ENCODE data around the gene MYO1D.

The MYO1D gene

GRCh38 chr17:32773856-32774694, 102.8 kb downstream of the MYO1D start:
- Histone ChIP-seq H3K4me3 (ENCODE audit: low read depth, low read length) (no peak overlapping the region), H3K27ac (no peak overlapping the region), H3K36me3 (replicated peaks) (no peaks in the 10 kb centered on the region), H3K27me3 (replicated peaks) (no peaks in the 10 kb centered on the region)
- in situ Hi-C loops (cut with HindIII; ENCODE audit: low pct_ligation_motif_present, low sequenced_read_pairs), result no loop called here
- TF ChIP-seq, protein P1, sequence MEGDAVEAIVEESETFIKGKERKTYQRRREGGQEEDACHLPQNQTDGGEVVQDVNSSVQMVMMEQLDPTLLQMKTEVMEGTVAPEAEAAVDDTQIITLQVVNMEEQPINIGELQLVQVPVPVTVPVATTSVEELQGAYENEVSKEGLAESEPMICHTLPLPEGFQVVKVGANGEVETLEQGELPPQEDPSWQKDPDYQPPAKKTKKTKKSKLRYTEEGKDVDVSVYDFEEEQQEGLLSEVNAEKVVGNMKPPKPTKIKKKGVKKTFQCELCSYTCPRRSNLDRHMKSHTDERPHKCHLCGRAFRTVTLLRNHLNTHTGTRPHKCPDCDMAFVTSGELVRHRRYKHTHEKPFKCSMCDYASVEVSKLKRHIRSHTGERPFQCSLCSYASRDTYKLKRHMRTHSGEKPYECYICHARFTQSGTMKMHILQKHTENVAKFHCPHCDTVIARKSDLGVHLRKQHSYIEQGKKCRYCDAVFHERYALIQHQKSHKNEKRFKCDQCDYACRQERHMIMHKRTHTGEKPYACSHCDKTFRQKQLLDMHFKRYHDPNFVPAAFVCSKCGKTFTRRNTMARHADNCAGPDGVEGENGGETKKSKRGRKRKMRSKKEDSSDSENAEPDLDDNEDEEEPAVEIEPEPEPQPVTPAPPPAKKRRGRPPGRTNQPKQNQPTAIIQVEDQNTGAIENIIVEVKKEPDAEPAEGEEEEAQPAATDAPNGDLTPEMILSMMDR (IDR thresholded peaks at IDR 0.05; ENCODE audit: low read depth, low read length, missing control alignments), result no peak
- no peak for DNase-seq

GRCh38 chr17:32772453-32773025, 104.4 kb downstream of the MYO1D start:
- no peak for DNase-seq

GRCh38 chr17:32771396-32771795, 105.5 kb downstream of the MYO1D start:
- DNase-seq, result peak; percentile 38
- Histone ChIP-seq H3K27ac (peak overlapping the region; percentile 34), H3K36me3 (replicated peaks) (no peaks in the 10 kb centered on the region), H3K4me3 (ENCODE audit: low read depth, low read length) (no peak overlapping the region), H3K27me3 (replicated peaks) (no peaks in the 10 kb centered on the region)
- TF ChIP-seq, protein P1 (IDR thresholded peaks at IDR 0.05; ENCODE audit: low read depth, low read length, missing control alignments), result no peak
- in situ Hi-C loops (cut with HindIII; ENCODE audit: low pct_ligation_motif_present, low sequenced_read_pairs), result no loop called here

More at GRCh38 chr17:32772453-32773025, 104.4 kb downstream of the MYO1D start:
- H3K27ac ChIP-seq, result no peak overlapping the region
- no peak overlapping the region for H3K4me3 ChIP-seq (ENCODE audit: low read depth, low read length)
- TF ChIP-seq, protein P1 (IDR thresholded peaks at IDR 0.05; ENCODE audit: low read depth, low read length, missing control alignments), result no peak
- H3K27me3 ChIP-seq (replicated peaks), result no peaks in the 10 kb centered on the region
- H3K36me3 ChIP-seq (replicated peaks), result no peaks in the 10 kb centered on the region
- in situ Hi-C loops (cut with HindIII; ENCODE audit: low pct_ligation_motif_present, low sequenced_read_pairs), result no loop called here

DNA sequence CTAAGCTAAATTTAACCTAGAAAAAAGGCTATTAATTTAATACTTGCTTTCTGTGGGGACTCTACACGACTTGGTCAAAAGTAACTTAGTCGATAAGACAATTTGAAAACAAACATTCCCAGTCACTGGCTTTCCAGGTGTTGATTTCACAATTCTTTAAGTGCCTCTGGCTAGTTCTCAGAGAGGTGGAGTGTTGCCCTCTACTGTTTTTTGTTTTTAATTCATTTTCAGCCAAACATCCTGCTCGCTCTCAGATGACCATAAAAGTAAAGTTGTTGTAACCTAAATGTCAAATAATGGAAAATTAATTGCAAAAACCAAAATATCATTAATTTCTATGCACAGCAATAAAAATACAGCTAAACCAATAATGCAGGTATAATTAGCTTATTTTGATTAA, 107.1 kb downstream of the MYO1D start:
- no peak overlapping the region for H3K4me3 ChIP-seq (ENCODE audit: low read depth, low read length)
- H3K27me3 ChIP-seq (replicated peaks), result no peaks in the 10 kb centered on the region
- H3K36me3 ChIP-seq (replicated peaks), result no peaks in the 10 kb centered on the region
- TF ChIP-seq, protein P1 (IDR thresholded peaks at IDR 0.05; ENCODE audit: low read depth, low read length, missing control alignments), result peak; percentile 11
- no peak for DNase-seq
- H3K27ac ChIP-seq, result no peak overlapping the region
- in situ Hi-C loops (cut with HindIII; ENCODE audit: low pct_ligation_motif_present, low sequenced_read_pairs), result no loop called here

GRCh38 chr17:32763855-32764439, 113.0 kb downstream of the MYO1D start:
- no peaks in the 10 kb centered on the region for H3K36me3 ChIP-seq (replicated peaks)
- H3K4me3 ChIP-seq (ENCODE audit: low read depth, low read length), result no peak overlapping the region
- no peak for DNase-seq
- no peak overlapping the region for H3K27ac ChIP-seq
- TF ChIP-seq, protein P1 (IDR thresholded peaks at IDR 0.05; ENCODE audit: low read depth, low read length, missing control alignments), result no peak
- in situ Hi-C loops (cut with HindIII; ENCODE audit: low pct_ligation_motif_present, low sequenced_read_pairs), result no loop called here
- H3K27me3 ChIP-seq (replicated peaks), result no peaks in the 10 kb centered on the region

Measured in brain microvascular endothelial cell (primary cell).